AG08395 (cell line): ENCODE results near the gene HSPA1A.
"Not testable (repeated sequence)": the region's sequence is repeated elsewhere in the genome, so short reads cannot be mapped to it uniquely, and the experiment has no call there.

Source experiments
- DNase-seq: peaks from one replicate; pipeline ENCODE4 v3.0.0; 2012; ENCODE audit warnings: mixed read lengths, low spot score

HSPA1A gene

GRCh38 chr6:31781244-31782125 is 33.9 kb upstream of the HSPA1A start:
- DNase-seq, result no peak

- no peak for DNase-seq
Measured at GRCh38 chr6:31782126-31782855, 33.1 kb upstream of the HSPA1A start.

- DNase-seq, result no peak
Measured at GRCh38 chr6:31784098-31784925, 31.0 kb upstream of the HSPA1A start.

- no peak for DNase-seq
Measured at GRCh38 chr6:31785475-31785874, 29.9 kb upstream of the HSPA1A start.

GRCh38 chr6:31791324-31792089 is 23.8 kb upstream of the HSPA1A start:
- peak; percentile 82 for DNase-seq

- no peak for DNase-seq
Measured at GRCh38 chr6:31792090-31792374, 23.3 kb upstream of the HSPA1A start.

- peak; percentile 1 for DNase-seq
Measured at GRCh38 chr6:31792761-31793171, 22.6 kb upstream of the HSPA1A start.

- DNase-seq, result peak; percentile 1
Measured at GRCh38 chr6:31793927-31794245, 21.5 kb upstream of the HSPA1A start.

GRCh38 chr6:31794294-31794865 is 21.0 kb upstream of the HSPA1A start:
- peak; percentile 26 for DNase-seq

- DNase-seq, result no peak
Measured at GRCh38 chr6:31794866-31795615, 20.3 kb upstream of the HSPA1A start.

- DNase-seq, result peak; percentile 98
Measured at GRCh38 chr6:31795616-31796298, 19.6 kb upstream of the HSPA1A start, which contains the start of gene VARS1. VARS1 (minus strand) TSS chr6:31795752; CDS start chr6:31795217, 535 bp downstream.

GRCh38 chr6:31796993-31797385 is 18.4 kb upstream of the HSPA1A start:
- DNase-seq, result no peak

GRCh38 chr6:31797588-31797987 is 17.8 kb upstream of the HSPA1A start:
- DNase-seq, result no peak

GRCh38 chr6:31799781-31800180 is 15.6 kb upstream of the HSPA1A start:
- DNase-seq, result no peak

GRCh38 chr6:31801031-31801927 is 14.1 kb upstream of the HSPA1A start:
- DNase-seq, result not testable (repeated sequence)

- DNase-seq, result no peak
Measured at GRCh38 chr6:31805939-31806469, 9.3 kb upstream of the HSPA1A start.

GRCh38 chr6:31806470-31807272 is 8.7 kb upstream of the HSPA1A start, which contains the start of gene LSM2:
LSM2 (minus strand) TSS chr6:31806966; CDS start chr6:31806757, 209 bp downstream.
- DNase-seq, result peak; percentile 100

GRCh38 chr6:31808599-31808998 is 6.7 kb upstream of the HSPA1A start:
- not testable (repeated sequence) for DNase-seq
